Parathyroid adenoma (tissue), 2 donors: ENCODE measurements around the gene FNTB.

Experiments used
- H2AFZ ChIP-seq: fragments of 300-600 bp; sonication (generic); one replicate; pipeline ENCODE4 v1.7.0; 2017; ENCODE audit warnings: antibody characterized with exemption, mild to moderate bottlenecking
- H3K27ac ChIP-seq: fragments of 300-600 bp; sonication (generic); one replicate; pipeline ENCODE4 v1.7.0; 2017
- H3K27me3 ChIP-seq: fragments of 300-600 bp; sonication (generic); one replicate; pipeline ENCODE4 v1.7.0; 2017; ENCODE audit warnings: low read length; ENCODE audit not compliant: control insufficient read depth, insufficient read depth
- H3K36me3 ChIP-seq: fragments of 300-600 bp; sonication (generic); one replicate; pipeline ENCODE4 v1.7.0; 2017; ENCODE audit warnings: low read length; ENCODE audit not compliant: control insufficient read depth, insufficient read depth
- H3K4me1 ChIP-seq: fragments of 300-600 bp; sonication (generic); one replicate; pipeline ENCODE4 v1.7.0; 2017; ENCODE audit warnings: control low read depth
- H3K4me2 ChIP-seq: fragments of 300-600 bp; sonication (generic); one replicate; pipeline ENCODE4 v1.7.0; 2017; ENCODE audit warnings: low read length
- H3K4me3 ChIP-seq: fragments of 300-600 bp; sonication (generic); one replicate; pipeline ENCODE4 v1.7.0; 2017; ENCODE audit warnings: low read depth, low read length
- H3K79me2 ChIP-seq: fragments of 300-600 bp; sonication (generic); one replicate; pipeline ENCODE4 v1.7.0; 2017; ENCODE audit warnings: control low read depth
- H3K9ac ChIP-seq: fragments of 300-600 bp; sonication (generic); one replicate; pipeline ENCODE4 v1.7.0; 2017; ENCODE audit warnings: mild to moderate bottlenecking
- H3K9me3 ChIP-seq: fragments of 300-600 bp; sonication (generic); one replicate; pipeline ENCODE4 v1.7.0; 2017; ENCODE audit warnings: low read length; ENCODE audit not compliant: control insufficient read depth
- CTCF ChIP-seq: fragments of 300-600 bp; sonication (generic); IDR thresholded peaks from one replicate; pipeline ENCODE4 v1.7.0; 2017; ENCODE audit warnings: antibody characterized with exemption, mild to moderate bottlenecking
- donor health status: primary hyperparathyroidism.

FNTB gene

GRCh38 chr14:65096323-65097089, 109.8 kb downstream of the FNTB start:
- no peak overlapping the region for H3K9ac ChIP-seq
- peaks cover 24% of the 10 kb centered on the region for H3K4me1 ChIP-seq
- H3K4me3 ChIP-seq = no peak overlapping the region
- no peak overlapping the region for H2AFZ ChIP-seq
- H3K27me3 ChIP-seq = no peaks in the 10 kb centered on the region
- peak overlapping the region; percentile 39 for H3K4me2 ChIP-seq
- no peak overlapping the region for H3K27ac ChIP-seq
- H3K79me2 ChIP-seq = peaks cover 37% of the 10 kb centered on the region
- TF ChIP-seq CTCF = no peak
- H3K36me3 ChIP-seq = no peaks in the 10 kb centered on the region
- no peaks in the 10 kb centered on the region for H3K9me3 ChIP-seq

DNA sequence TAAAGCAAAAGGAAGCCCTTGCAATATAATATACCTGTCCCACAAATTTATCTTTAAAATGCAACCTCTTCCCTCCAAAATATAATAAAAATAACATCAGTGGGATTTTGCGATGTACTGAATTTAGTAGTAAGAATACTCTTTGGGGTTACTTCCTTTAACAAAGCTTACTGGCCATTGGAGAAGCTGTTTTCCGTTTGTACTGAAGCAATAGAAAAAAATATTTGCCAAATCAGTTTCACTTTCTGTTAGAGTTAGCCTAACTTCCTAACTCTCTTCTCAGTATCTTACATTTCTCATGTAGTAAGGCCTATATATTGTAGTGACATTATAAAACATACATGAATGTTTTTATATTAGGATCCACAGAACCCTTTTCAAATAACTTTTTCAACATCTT, 111.9 kb downstream of the FNTB start:
- no peaks in the 10 kb centered on the region for H3K27me3 ChIP-seq
- no peak overlapping the region for H2AFZ ChIP-seq
- H3K27ac ChIP-seq = no peak overlapping the region
- H3K4me2 ChIP-seq = peak overlapping the region; percentile 39
- H3K36me3 ChIP-seq = no peaks in the 10 kb centered on the region
- H3K9ac ChIP-seq = no peak overlapping the region
- peaks cover 24% of the 10 kb centered on the region for H3K4me1 ChIP-seq
- H3K79me2 ChIP-seq = peaks cover 35% of the 10 kb centered on the region
- no peaks in the 10 kb centered on the region for H3K9me3 ChIP-seq
- no peak for TF ChIP-seq CTCF
- H3K4me3 ChIP-seq = no peak overlapping the region

- H3K9ac ChIP-seq = no peak overlapping the region
- no peak overlapping the region for H2AFZ ChIP-seq
- TF ChIP-seq CTCF = no peak
- H3K36me3 ChIP-seq = no peaks in the 10 kb centered on the region
- peaks cover 18% of the 10 kb centered on the region for H3K79me2 ChIP-seq
- H3K9me3 ChIP-seq = no peaks in the 10 kb centered on the region
- H3K4me3 ChIP-seq = peak overlapping the region; percentile 43
- peak overlapping the region; percentile 16 for H3K27ac ChIP-seq
- peak overlapping the region; percentile 75 for H3K4me2 ChIP-seq
- H3K27me3 ChIP-seq = no peaks in the 10 kb centered on the region
- peaks cover 16% of the 10 kb centered on the region for H3K4me1 ChIP-seq
Measured at GRCh38 chr14:65100922-65101541, 114.3 kb downstream of the FNTB start.

DNA sequence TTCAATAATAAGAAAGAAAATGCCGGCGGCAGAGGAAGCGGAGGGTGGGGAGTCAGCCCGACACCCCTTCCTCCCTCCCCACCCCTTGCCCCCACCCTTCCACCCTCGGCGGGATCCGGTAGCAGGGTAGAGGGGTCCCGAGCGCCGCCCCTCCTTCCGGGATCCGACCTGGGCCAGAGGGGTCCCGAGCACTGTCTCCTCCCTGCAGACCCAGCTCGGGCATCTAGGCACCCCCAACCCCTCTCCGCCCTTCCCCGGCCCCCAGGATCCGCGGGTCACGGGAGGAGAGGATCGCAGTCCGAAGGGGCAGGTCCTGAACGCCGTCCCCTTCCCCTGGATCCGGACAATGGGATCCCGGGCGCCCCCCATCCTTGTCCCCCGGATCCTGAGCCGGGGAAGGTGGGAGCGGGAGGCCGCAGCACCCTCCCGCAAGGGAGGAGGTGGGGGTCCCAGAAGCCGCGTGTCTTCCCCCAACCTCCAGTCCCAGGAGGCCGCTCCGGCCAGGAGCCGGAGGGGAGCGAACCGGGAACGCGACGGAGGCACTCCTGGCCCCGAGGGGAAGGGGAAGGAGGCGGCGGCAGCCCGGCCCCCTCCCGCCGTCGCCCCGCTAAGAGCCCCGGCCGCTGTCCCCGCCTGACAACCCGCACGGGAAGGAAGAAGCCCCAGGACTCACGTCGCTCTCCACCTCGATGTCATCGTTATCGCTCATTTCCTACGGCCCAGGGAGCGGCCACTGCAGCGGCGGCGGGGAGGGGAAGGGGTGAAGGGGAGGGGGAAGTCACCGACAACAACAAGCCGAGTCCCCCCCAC, 115.1 kb downstream of the FNTB start:
- no peaks in the 10 kb centered on the region for H3K9me3 ChIP-seq
- H3K4me3 ChIP-seq = peak overlapping the region; percentile 77
- peaks cover 17% of the 10 kb centered on the region for H3K79me2 ChIP-seq
- H2AFZ ChIP-seq = peak overlapping the region; percentile 53
- no peaks in the 10 kb centered on the region for H3K27me3 ChIP-seq
- H3K4me2 ChIP-seq = peak overlapping the region; percentile 75
- H3K36me3 ChIP-seq = no peaks in the 10 kb centered on the region
- peaks cover 8% of the 10 kb centered on the region for H3K4me1 ChIP-seq
- H3K9ac ChIP-seq = peak overlapping the region; percentile 58
- no peak for TF ChIP-seq CTCF
- peak overlapping the region; percentile 62 for H3K27ac ChIP-seq
